Fibroblast of skin of scalp (primary cell): ENCODE data around the gene WFDC1. TPM values are rescaled to one million over a fixed set of nuclear protein-coding genes. Genes with fewer than 3 reads are reported as not detected.

Source experiments
- DNase-seq: peaks from one replicate; pipeline ENCODE4 v3.0.0-alpha.2; 2013
- polyA plus RNA-seq, 2 experiments: library from polyadenylated mRNA; unstranded; fragments of 120-200 nt; gene quantifications; one replicate each; pipeline ENCODE4 v1.2.1, GENCODE V29; 2013; ENCODE audit not compliant: insufficient read length in 2 of 2

WFDC1 gene
- 22.1 TPM for polyA plus RNA-seq (2013, experiment 1 of 2; ENCODE audit: insufficient read length)
- 22.7 TPM for polyA plus RNA-seq (2013, experiment 2 of 2; ENCODE audit: insufficient read length)

- DNase-seq: peak; percentile 26
Measured at GRCh38 chr16:84294531-84295142, at the start of gene WFDC1. TSS of gene WFDC1 (plus strand) at chr16:84294878. CDS start at chr16:84294972, 94 bp downstream.

GRCh38 chr16:84245956-84246678 is 48.6 kb upstream of the WFDC1 start:
- no peak for DNase-seq

- DNase-seq: no peak
Measured at GRCh38 chr16:84246679-84247077, 48.0 kb upstream of the WFDC1 start.

GRCh38 chr16:84247331-84247730 is 47.3 kb upstream of the WFDC1 start:
- DNase-seq: no peak

- DNase-seq: peak; percentile 38
Measured at GRCh38 chr16:84247844-84248243, 46.8 kb upstream of the WFDC1 start.

- DNase-seq: no peak
Measured at GRCh38 chr16:84252184-84252583, 42.5 kb upstream of the WFDC1 start.

GRCh38 chr16:84253173-84253572 is 41.5 kb upstream of the WFDC1 start:
- no peak for DNase-seq

- DNase-seq: no peak
Measured at GRCh38 chr16:84254062-84254461, 40.6 kb upstream of the WFDC1 start.

- no peak for DNase-seq
Measured at GRCh38 chr16:84255050-84255810, 39.4 kb upstream of the WFDC1 start.

- DNase-seq: no peak
Measured at GRCh38 chr16:84258266-84258665, 36.4 kb upstream of the WFDC1 start.

- DNase-seq: no peak
Measured at GRCh38 chr16:84259691-84260090, 35.0 kb upstream of the WFDC1 start.

GRCh38 chr16:84260766-84261554 is 33.7 kb upstream of the WFDC1 start:
- no peak for DNase-seq

- DNase-seq: no peak
Measured at GRCh38 chr16:84262031-84262430, 32.6 kb upstream of the WFDC1 start.

- DNase-seq: no peak
Measured at GRCh38 chr16:84262939-84263338, 31.7 kb upstream of the WFDC1 start.

GRCh38 chr16:84266451-84266850 is 28.2 kb upstream of the WFDC1 start:
- DNase-seq: peak; percentile 60

GRCh38 chr16:84267380-84267779 is 27.3 kb upstream of the WFDC1 start:
- no peak for DNase-seq

GRCh38 chr16:84268291-84269040 is 26.2 kb upstream of the WFDC1 start:
- no peak for DNase-seq

GRCh38 chr16:84270071-84270470 is 24.6 kb upstream of the WFDC1 start:
- no peak for DNase-seq

- no peak for DNase-seq
Measured at GRCh38 chr16:84270531-84270930, 24.1 kb upstream of the WFDC1 start.

- DNase-seq: no peak
Measured at GRCh38 chr16:84271037-84271436, 23.6 kb upstream of the WFDC1 start.

GRCh38 chr16:84271866-84272265 is 22.8 kb upstream of the WFDC1 start:
- no peak for DNase-seq
